ENCODE data around the gene RALGDS. TPM values are rescaled to one million over a fixed set of nuclear protein-coding genes. Genes with fewer than 3 reads are reported as not detected.

RALGDS gene
- total and polyA plus RNA-seq, 12 donors: 15.6 to 45.1 (median 28.1) TPM

DNA sequence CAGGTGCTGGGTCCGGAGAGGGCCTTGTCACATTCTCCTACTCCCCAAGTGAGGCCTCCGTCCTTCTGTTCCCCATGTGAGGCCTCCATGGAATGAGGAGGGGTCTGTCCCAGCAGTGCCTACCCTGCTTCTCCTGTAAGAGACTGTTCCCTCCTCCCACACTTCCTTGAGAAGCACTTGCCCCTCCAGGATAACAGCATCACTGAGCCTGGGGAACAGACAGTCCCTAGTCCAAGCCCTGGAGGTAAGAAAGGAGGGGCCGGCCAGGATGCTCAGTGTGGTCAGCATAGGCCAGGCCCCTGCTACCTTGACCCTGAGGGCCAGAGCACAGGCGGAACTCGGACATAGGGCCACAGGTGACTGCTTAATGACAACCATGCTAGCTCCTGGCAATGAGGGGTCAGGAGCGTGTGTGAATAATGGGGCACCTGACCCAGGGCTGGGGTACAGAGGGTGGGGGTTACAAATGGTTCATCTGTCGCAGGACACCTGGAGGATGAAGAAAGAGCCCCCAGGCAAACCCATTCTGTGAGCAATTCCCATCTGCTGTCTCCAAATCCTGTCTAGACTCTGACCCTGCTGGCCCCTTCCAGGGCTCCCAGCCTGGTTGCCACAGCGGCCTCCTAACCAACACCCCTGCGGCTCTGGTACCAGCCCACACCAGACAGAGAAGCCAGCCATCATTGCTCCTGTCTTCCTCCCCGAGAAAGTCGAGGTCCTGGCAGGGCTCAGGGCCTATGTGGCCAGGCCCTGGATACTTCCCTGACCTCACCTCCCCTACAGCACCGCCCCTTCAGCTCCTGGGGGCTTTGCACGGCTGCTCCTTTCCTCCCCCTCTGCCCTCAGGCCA, 20.3 kb downstream of the RALGDS start:
- no peaks in the 10 kb centered on the region for H3K27me3 ChIP-seq
- peaks cover 0 to 7% (median 0%) of the 10 kb centered on the region in 9 donors for H3K4me1 ChIP-seq
- intact Hi-C loops (cut with DNase I): loop anchor here in 1 of 10 donors (10.0 kb wide), 1 partner anchor 56 kb away; no protein-coding TSS in a partner anchor
- TF ChIP-seq CTCF (IDR thresholded peaks at IDR 0.05): no peak
- no peak overlapping the region for H3K4me3 ChIP-seq
- WGBS, 2 donors: 87 to 96% methylated on average over 13 of the region's 13 CpGs
- H3K27ac ChIP-seq: no peak overlapping the region
- H3K9me3 ChIP-seq: peaks cover 0 to 22% (median 10%) of the 10 kb centered on the region in 11 donors
- ATAC-seq (no peak), DNase-seq (no peak)
- H3K36me3 ChIP-seq: peaks cover 6 to 98% (median 74%) of the 10 kb centered on the region in 9 donors

DNA sequence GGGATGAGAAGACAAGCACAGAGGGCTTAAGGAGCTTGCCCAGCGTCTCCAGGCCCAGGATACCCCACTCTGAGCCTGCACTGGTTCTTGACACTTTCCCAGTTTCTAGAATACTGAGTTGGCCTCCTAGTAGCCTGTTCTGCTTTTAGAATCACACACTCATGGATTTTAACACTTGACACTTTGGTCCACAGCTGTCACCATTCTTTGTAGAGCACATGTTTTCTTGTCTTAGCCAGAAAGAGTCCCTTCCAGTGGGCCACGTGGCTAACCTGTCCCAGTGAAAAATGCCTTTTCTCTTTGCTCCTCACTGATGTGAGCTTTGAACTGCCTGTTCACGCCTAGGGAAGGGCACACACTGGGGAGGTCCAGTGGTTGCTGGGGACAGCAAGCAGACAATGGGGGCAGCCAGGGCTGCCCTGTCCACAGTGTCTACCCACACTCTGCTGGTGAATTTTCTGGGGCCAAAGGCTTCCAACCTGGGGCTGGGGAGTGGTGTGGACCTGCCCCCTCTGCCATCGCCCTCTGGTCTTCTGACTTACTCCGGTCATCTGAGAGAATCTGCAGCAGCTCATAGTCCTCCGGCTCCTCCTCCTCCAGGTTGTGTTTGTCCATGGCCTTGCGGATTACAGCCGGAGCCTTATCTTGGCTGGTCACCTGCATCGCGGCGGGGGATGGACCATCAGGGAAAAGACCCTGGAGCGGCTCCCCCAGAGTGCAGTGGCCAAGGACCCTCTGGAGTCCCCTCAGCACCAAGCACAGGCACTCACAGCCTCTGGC, 21.1 kb downstream of the RALGDS start:
- Histone ChIP-seq H3K4me3 (no peak overlapping the region), H3K4me1 (peaks cover 0 to 7% (median 0%) of the 10 kb centered on the region in 9 donors), H3K9me3 (peaks cover 0 to 30% (median 16%) of the 10 kb centered on the region in 11 donors), H3K27ac (no peak overlapping the region), H3K36me3 (peaks cover 6 to 91% (median 74%) of the 10 kb centered on the region in 9 donors), H3K27me3 (no peaks in the 10 kb centered on the region)
- no peak for TF ChIP-seq CTCF (IDR thresholded peaks at IDR 0.05)
- DNase-seq: no peak
- no peak for ATAC-seq
- intact Hi-C loops (cut with DNase I): loop anchor here in 2 of 10 donors (10.0 kb wide), 1 partner anchor 55 kb away; no protein-coding TSS in a partner anchor
- 87 to 93% methylated on average over 12 of the region's 12 CpGs for WGBS, 2 donors

DNA sequence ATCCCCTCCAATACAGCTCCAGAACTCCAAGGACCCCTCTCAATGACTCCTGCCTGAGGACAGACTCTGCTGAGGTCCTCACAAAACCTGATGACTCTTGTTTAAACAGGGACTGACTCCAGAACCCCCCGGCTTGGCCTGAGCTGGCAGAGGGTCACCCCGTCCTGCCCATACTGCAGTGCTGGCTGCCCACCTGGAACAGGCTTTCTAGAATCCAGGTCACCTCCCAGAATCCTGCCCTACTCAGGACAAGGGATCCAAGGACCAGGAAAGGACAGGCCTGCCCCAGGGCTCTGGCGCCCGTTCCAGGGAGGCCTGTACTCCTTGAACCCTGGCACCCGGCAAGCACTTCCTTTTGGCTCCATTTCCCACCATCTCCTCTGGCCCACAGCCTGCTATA, 22.2 kb downstream of the RALGDS start:
- DNase-seq (no peak), ATAC-seq (no peak)
- Histone ChIP-seq H3K4me1 (peaks cover 0 to 7% (median 0%) of the 10 kb centered on the region in 9 donors), H3K36me3 (peaks cover 6 to 81% (median 68%) of the 10 kb centered on the region in 9 donors), H3K9me3 (peaks cover 0 to 34% (median 16%) of the 10 kb centered on the region in 11 donors), H3K27ac (no peak overlapping the region), H3K4me3 (no peak overlapping the region), H3K27me3 (no peaks in the 10 kb centered on the region)
- intact Hi-C loops (cut with DNase I): loop anchor here in 1 of 10 donors (10.0 kb wide), 1 partner anchor 54 kb away; no protein-coding TSS in a partner anchor
- TF ChIP-seq CTCF (IDR thresholded peaks at IDR 0.05): no peak
- 86 to 91% methylated on average over 5 of the region's 5 CpGs for WGBS, 2 donors
